ENCODE data around the gene BCL3. TPM values are rescaled to one million over a fixed set of nuclear protein-coding genes. Genes with fewer than 3 reads are reported as not detected.
A peak's percentile ranks its signal among the peaks of the same experiment; 100 is the strongest.

The BCL3 gene
- total and polyA plus RNA-seq, 2 of the 13 experiments (the other 11 are each of a cell fraction or from before 2014, with no cell fraction given) = 2.3 to 4.0 TPM

DNA sequence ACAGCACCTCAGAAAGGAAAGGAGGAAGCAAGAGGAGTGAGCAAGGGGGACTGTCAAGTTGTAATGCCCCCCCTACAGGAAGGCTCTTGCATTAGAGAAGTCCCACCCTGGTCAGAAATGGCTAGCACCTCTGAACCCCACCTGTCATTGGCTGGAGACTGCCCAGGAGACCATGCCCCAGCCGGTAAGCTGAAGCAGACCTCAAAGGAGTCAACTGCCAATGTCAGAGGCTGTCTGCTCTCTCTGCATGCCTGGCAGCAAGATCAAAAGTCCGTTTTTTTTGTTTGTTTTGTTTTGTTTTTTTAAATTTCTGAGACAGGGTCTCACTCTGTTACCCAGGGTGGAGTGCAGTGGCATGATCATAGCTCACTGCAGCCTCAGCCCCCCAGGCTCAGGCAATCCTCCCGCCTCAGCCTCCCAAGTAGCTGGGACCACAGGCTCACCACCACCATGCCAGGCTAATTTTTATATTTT is 8.1 kb upstream of the BCL3 start (continued):
- TF ChIP-seq, protein P1, sequence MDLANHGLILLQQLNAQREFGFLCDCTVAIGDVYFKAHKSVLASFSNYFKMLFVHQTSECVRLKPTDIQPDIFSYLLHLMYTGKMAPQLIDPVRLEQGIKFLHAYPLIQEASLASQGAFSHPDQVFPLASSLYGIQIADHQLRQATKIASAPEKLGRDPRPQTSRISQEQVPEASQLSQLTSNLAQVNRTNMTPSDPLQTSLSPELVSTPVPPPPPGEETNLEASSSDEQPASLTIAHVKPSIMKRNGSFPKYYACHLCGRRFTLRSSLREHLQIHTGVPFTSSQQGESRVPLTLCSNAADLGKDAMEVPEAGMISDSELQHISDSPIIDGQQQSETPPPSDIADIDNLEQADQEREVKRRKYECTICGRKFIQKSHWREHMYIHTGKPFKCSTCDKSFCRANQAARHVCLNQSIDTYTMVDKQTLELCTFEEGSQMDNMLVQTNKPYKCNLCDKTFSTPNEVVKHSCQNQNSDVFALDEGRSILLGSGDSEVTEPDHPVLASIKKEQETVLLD (CRISPR knock-in tag; IDR thresholded peaks at IDR 0.05; ENCODE audit: low read depth) = no peak
- TF ChIP-seq ZNF773 (CRISPR knock-in tag; IDR thresholded peaks at IDR 0.05; ENCODE audit: borderline replicate concordance) (no peak), MTA3 (CRISPR knock-in tag; IDR thresholded peaks at IDR 0.05) (no peak), ZNF552 (CRISPR knock-in tag; IDR thresholded peaks at IDR 0.05; ENCODE audit: borderline replicate concordance) (no peak), ZNF510 (CRISPR knock-in tag; IDR thresholded peaks at IDR 0.05; ENCODE audit: low read depth) (no peak), SSRP1 (CRISPR knock-in tag; IDR thresholded peaks at IDR 0.05) (no peak), SP4 (CRISPR knock-in tag; IDR thresholded peaks at IDR 0.05) (no peak), ZNF678 (CRISPR knock-in tag; IDR thresholded peaks at IDR 0.05) (no peak), POLR2AphosphoS2 (IDR thresholded peaks at IDR 0.05; ENCODE audit: low read depth, low read length) (no peak), ATF7 (IDR thresholded peaks at IDR 0.05) (no peak), ATF7 (CRISPR knock-in tag; IDR thresholded peaks at IDR 0.05) (no peak), FOXK2 (IDR thresholded peaks at IDR 0.05) (no peak), ZNF263 (CRISPR knock-in tag; IDR thresholded peaks at IDR 0.05) (no peak), HDAC2 (CRISPR knock-in tag; IDR thresholded peaks at IDR 0.05) (peak; percentile 56), ZNF274 (CRISPR knock-in tag; IDR thresholded peaks at IDR 0.05) (no peak), RARA (CRISPR knock-in tag; IDR thresholded peaks at IDR 0.05) (peak; percentile 85), MAF1 (CRISPR knock-in tag; IDR thresholded peaks at IDR 0.05; ENCODE audit: borderline replicate concordance) (no peak), HES4 (CRISPR knock-in tag; IDR thresholded peaks at IDR 0.05; ENCODE audit: borderline replicate concordance) (no peak), JUND (CRISPR knock-in tag; IDR thresholded peaks at IDR 0.05) (no peak)
- TF ChIP-seq, protein P2, sequence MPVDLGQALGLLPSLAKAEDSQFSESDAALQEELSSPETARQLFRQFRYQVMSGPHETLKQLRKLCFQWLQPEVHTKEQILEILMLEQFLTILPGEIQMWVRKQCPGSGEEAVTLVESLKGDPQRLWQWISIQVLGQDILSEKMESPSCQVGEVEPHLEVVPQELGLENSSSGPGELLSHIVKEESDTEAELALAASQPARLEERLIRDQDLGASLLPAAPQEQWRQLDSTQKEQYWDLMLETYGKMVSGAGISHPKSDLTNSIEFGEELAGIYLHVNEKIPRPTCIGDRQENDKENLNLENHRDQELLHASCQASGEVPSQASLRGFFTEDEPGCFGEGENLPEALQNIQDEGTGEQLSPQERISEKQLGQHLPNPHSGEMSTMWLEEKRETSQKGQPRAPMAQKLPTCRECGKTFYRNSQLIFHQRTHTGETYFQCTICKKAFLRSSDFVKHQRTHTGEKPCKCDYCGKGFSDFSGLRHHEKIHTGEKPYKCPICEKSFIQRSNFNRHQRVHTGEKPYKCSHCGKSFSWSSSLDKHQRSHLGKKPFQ (CRISPR knock-in tag; IDR thresholded peaks at IDR 0.05; ENCODE audit: insufficient replicate concordance) = no peak
- TF ChIP-seq, protein P3, sequence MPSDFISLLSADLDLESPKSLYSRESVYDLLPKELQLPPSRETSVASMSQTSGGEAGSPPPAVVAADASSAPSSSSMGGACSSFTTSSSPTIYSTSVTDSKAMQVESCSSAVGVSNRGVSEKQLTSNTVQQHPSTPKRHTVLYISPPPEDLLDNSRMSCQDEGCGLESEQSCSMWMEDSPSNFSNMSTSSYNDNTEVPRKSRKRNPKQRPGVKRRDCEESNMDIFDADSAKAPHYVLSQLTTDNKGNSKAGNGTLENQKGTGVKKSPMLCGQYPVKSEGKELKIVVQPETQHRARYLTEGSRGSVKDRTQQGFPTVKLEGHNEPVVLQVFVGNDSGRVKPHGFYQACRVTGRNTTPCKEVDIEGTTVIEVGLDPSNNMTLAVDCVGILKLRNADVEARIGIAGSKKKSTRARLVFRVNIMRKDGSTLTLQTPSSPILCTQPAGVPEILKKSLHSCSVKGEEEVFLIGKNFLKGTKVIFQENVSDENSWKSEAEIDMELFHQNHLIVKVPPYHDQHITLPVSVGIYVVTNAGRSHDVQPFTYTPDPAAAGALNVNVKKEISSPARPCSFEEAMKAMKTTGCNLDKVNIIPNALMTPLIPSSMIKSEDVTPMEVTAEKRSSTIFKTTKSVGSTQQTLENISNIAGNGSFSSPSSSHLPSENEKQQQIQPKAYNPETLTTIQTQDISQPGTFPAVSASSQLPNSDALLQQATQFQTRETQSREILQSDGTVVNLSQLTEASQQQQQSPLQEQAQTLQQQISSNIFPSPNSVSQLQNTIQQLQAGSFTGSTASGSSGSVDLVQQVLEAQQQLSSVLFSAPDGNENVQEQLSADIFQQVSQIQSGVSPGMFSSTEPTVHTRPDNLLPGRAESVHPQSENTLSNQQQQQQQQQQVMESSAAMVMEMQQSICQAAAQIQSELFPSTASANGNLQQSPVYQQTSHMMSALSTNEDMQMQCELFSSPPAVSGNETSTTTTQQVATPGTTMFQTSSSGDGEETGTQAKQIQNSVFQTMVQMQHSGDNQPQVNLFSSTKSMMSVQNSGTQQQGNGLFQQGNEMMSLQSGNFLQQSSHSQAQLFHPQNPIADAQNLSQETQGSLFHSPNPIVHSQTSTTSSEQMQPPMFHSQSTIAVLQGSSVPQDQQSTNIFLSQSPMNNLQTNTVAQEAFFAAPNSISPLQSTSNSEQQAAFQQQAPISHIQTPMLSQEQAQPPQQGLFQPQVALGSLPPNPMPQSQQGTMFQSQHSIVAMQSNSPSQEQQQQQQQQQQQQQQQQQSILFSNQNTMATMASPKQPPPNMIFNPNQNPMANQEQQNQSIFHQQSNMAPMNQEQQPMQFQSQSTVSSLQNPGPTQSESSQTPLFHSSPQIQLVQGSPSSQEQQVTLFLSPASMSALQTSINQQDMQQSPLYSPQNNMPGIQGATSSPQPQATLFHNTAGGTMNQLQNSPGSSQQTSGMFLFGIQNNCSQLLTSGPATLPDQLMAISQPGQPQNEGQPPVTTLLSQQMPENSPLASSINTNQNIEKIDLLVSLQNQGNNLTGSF (CRISPR knock-in tag; IDR thresholded peaks at IDR 0.05) = no peak
- TF ChIP-seq, protein P4, sequence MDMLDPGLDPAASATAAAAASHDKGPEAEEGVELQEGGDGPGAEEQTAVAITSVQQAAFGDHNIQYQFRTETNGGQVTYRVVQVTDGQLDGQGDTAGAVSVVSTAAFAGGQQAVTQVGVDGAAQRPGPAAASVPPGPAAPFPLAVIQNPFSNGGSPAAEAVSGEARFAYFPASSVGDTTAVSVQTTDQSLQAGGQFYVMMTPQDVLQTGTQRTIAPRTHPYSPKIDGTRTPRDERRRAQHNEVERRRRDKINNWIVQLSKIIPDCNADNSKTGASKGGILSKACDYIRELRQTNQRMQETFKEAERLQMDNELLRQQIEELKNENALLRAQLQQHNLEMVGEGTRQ (IDR thresholded peaks at IDR 0.05; ENCODE audit: low read depth, low read length) = no peak
- TF ChIP-seq, protein P4 (CRISPR knock-in tag; IDR thresholded peaks at IDR 0.05; ENCODE audit: borderline replicate concordance) = no peak
